ENCODE results near the gene PGAP2. TPM values are rescaled to one million over a fixed set of nuclear protein-coding genes. Genes with fewer than 3 reads are reported as not detected.
"Not testable (repeated sequence)": the region's sequence is repeated elsewhere in the genome, so short reads cannot be mapped to it uniquely, and the experiment has no call there.

The PGAP2 gene
- 8.7 TPM for total RNA-seq
- 10 to 100 TPM; 17.9 to 29.8 (median 23.6) TPM for polyA plus RNA-seq (ENCODE audit: insufficient read depth in 1 of 8, insufficient read length in 8 of 8, low replicate concordance in 1 of 8)
- long read RNA-seq, donor 1, partial matches to known transcripts: 0 of 4 reads
- long read RNA-seq, donor 1, other reads (novel, unspliced or antisense): 0 of 4 reads
- long read RNA-seq, donor 2: 0 reads
- long read RNA-seq, donor 3, partial matches to known transcripts: 0 of 3 reads
- long read RNA-seq, donor 3, other reads (novel, unspliced or antisense): 0 of 3 reads
- long read RNA-seq, donor 4, partial matches to known transcripts: 0 of 1 reads
- long read RNA-seq, donor 4, other reads (novel, unspliced or antisense): 0 of 1 reads
- long read RNA-seq, donor 5, partial matches to known transcripts: 0 of 5 reads
- long read RNA-seq, donor 5, other reads (novel, unspliced or antisense): 0 of 5 reads
- long read RNA-seq, donor 6, partial matches to known transcripts: 0 of 5 reads
- long read RNA-seq, donor 6, other reads (novel, unspliced or antisense): 0 of 5 reads
- long read RNA-seq, donor 7, partial matches to known transcripts: 0 of 3 reads
- long read RNA-seq, donor 7, other reads (novel, unspliced or antisense): 0 of 3 reads
- long read RNA-seq, donor 8, partial matches to known transcripts: 0 of 5 reads
- long read RNA-seq, donor 8, other reads (novel, unspliced or antisense): 0 of 5 reads
- long read RNA-seq, donor 9, partial matches to known transcripts: 0 of 4 reads
- long read RNA-seq, donor 9, other reads (novel, unspliced or antisense): 0 of 4 reads
- long read RNA-seq, donor 10, partial matches to known transcripts: 0 of 2 reads
- long read RNA-seq, donor 10, other reads (novel, unspliced or antisense): 0 of 2 reads
- long read RNA-seq, donor 11, partial matches to known transcripts: 0 of 2 reads
- long read RNA-seq, donor 11, other reads (novel, unspliced or antisense): 0 of 2 reads

DNA sequence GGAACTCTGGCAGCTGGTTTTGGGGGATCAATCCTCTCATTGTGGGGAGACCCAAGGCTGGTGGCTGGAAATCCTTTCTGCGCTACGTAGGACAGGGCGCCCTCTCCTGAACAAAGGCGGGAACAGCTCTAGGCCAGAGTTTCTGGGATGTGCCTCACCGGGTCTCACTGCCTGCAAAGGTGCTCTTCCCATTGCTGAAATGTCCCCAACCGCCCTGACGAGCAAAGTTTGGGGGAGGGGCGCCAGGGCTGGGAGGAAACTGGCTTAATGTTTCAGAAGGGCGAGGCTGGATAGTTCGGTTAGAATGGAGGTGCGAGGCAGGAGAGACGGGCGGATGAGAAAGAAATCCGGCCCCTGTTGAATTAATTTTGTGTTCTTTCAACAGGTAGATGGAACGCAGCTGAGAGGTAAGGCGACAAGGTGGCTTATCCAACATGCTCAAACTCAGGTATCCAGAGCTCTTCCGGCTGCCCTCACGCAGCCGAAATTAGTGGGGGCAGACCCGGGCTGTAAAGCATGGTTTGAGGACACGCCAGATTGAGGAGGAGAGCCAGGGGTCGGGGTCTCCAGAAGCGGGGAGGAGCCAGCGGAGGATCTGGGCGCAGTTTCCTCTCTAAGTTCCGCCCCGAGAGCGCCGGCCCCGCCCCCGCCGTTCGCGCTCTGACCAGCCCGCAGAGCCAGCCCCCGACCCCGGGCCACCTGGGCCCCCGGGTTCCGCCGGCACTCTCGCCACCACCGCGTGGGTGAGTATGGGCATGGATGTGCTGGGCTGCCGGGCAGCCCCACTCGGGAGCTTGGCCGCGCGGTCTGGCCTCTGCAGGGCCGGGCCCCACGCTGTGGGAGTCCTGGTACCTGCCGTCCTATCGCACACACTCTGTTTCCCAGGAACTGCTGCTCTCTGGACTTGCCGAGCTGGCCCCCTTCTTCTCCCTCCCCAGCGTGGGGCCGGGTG, at the start of gene PGAP2:
TSS of gene PGAP2 (plus strand) at position 652 of the 952 bp plus-strand sequence. CDS start 2,700 bp downstream, outside the sequence.
- Histone ChIP-seq H3K9me3 (replicated peaks; ENCODE audit: control insufficient read depth, low read depth, low read length) (no peaks in the 10 kb centered on the region), H3K4me3 (ENCODE audit: low read length) (peak within 1 kb of the TSS; percentile 92), H3K27ac (ENCODE audit: low read length) (peak within 1 kb of the TSS; percentile 55), H3K4me1 (ENCODE audit: control insufficient read depth, insufficient read depth, low read length) (peaks cover 11% of the 10 kb centered on the region), H3K27me3 (ENCODE audit: control insufficient read depth, insufficient read depth, low read length) (no peaks in the 10 kb centered on the region), H3K36me3 (ENCODE audit: control insufficient read depth, insufficient read depth, low read length) (peaks cover 4% of the 10 kb centered on the region)
- WGBS (ENCODE audit: insufficient coverage): 1% methylated on average over 43 of the region's 55 CpGs
- peak; percentile 68 for DNase-seq

DNA sequence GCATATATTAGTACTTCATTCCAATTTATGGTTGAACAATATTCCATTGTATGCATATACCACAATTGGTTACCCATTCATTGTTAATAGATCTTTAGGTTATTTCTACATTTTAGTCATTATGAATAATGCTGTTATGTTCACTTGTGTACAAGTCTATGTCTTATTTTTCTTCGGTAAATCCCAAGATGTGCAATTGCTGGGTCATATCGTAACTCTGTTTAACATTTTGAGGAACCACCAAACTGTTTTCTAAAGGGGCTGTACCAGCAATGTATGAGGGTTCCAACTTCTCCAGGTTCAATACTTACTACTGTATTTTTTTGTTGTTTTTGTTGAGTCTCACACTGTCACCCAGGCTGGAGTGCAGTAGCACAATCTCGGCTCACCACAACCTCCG, 44.1 kb upstream of the PGAP2 start:
- Histone ChIP-seq H3K4me1 (ENCODE audit: control insufficient read depth, insufficient read depth, low read length) (no peaks in the 10 kb centered on the region), H3K36me3 (ENCODE audit: control insufficient read depth, insufficient read depth, low read length) (peaks cover 50% of the 10 kb centered on the region), H3K27ac (ENCODE audit: low read length) (no peak overlapping the region), H3K9me3 (replicated peaks; ENCODE audit: control insufficient read depth, low read depth, low read length) (no peaks in the 10 kb centered on the region), H3K4me3 (ENCODE audit: low read length) (no peak overlapping the region), H3K27me3 (ENCODE audit: control insufficient read depth, insufficient read depth, low read length) (no peaks in the 10 kb centered on the region)
- 100% methylated on average over 2 of the region's 4 CpGs for WGBS (ENCODE audit: insufficient coverage)
- no peak for DNase-seq

DNA sequence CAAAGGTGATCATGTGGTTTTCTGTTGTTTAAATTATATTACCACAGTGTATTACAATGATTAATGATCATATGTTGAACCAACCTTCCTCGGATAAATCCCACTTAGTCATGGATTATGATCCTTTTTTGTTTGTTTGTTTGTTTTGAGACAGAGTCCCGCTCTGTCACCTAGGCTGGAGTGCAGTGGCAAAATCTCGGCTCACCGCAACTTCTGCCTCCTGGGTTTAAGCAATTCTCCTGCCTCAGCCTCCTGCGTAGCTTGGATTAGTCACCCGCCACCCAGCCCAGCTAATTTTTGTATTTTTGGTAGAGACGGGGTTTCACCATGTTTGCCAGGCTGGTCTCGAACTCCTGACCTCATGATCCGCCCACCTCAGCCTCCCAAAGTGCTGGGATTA, 41.5 kb upstream of the PGAP2 start:
- WGBS (ENCODE audit: insufficient coverage): no CpG with 5 or more reads among the region's 9 CpGs
- not testable (repeated sequence) for H3K27me3 ChIP-seq (ENCODE audit: control insufficient read depth, insufficient read depth, low read length); H3K27ac ChIP-seq (ENCODE audit: low read length); H3K4me1 ChIP-seq (ENCODE audit: control insufficient read depth, insufficient read depth, low read length); H3K4me3 ChIP-seq (ENCODE audit: low read length); H3K9me3 ChIP-seq (replicated peaks; ENCODE audit: control insufficient read depth, low read depth, low read length); DNase-seq
- H3K36me3 ChIP-seq (ENCODE audit: control insufficient read depth, insufficient read depth, low read length): peaks cover 62% of the 10 kb centered on the region

DNA sequence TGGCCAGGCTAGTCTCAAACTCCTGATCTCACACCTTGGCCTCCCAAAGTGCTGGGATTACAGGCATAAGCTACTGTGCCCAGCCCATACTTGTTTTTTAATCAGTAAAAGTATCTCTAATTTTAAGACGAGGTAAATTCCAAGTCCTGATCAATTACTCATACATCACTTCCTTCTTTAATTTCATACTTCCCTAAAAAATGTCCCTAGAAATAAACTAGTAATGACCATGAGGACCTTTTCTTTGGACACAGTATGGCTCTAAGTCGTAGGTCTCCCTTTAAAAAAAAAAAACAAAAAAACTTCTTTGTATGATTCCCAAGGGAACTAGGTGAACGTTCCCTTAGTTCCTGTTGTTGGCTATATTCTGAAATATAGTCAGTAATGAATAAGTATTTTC, 40.8 kb upstream of the PGAP2 start:
- Histone ChIP-seq H3K27me3 (ENCODE audit: control insufficient read depth, insufficient read depth, low read length) (no peaks in the 10 kb centered on the region), H3K27ac (ENCODE audit: low read length) (no peak overlapping the region), H3K36me3 (ENCODE audit: control insufficient read depth, insufficient read depth, low read length) (peaks cover 66% of the 10 kb centered on the region), H3K9me3 (replicated peaks; ENCODE audit: control insufficient read depth, low read depth, low read length) (no peaks in the 10 kb centered on the region), H3K4me3 (ENCODE audit: low read length) (no peak overlapping the region), H3K4me1 (ENCODE audit: control insufficient read depth, insufficient read depth, low read length) (no peaks in the 10 kb centered on the region)
- DNase-seq: no peak
- WGBS (ENCODE audit: insufficient coverage): no CpG with 5 or more reads among the region's 3 CpGs

DNA sequence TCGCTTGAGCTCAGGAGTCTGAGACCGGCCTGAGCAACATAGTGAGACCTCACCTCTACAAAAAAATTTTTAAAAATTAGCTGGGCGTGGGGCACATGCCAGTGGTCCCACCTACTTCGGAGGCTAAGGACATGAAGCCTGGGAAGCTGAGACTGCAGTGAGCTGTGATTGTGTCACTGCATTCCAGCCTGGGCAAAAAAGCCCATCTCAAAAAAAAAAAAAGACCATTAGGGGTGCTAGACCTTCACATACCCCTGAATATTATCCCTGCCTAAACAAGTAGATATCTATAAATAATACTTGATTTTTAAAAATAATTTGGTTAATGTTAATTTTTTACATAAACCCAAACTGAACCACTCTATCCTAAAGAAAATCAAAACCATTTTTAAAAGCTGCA, 35.2 kb upstream of the PGAP2 start:
- 80% methylated on average over 1 of the region's 4 CpGs for WGBS (ENCODE audit: insufficient coverage)
- Histone ChIP-seq H3K4me3 (ENCODE audit: low read length) (no peak overlapping the region), H3K36me3 (ENCODE audit: control insufficient read depth, insufficient read depth, low read length) (peaks cover 53% of the 10 kb centered on the region), H3K27me3 (ENCODE audit: control insufficient read depth, insufficient read depth, low read length) (no peaks in the 10 kb centered on the region), H3K27ac (ENCODE audit: low read length) (no peak overlapping the region), H3K4me1 (ENCODE audit: control insufficient read depth, insufficient read depth, low read length) (no peaks in the 10 kb centered on the region), H3K9me3 (replicated peaks; ENCODE audit: control insufficient read depth, low read depth, low read length) (no peaks in the 10 kb centered on the region)
- DNase-seq: no peak

DNA sequence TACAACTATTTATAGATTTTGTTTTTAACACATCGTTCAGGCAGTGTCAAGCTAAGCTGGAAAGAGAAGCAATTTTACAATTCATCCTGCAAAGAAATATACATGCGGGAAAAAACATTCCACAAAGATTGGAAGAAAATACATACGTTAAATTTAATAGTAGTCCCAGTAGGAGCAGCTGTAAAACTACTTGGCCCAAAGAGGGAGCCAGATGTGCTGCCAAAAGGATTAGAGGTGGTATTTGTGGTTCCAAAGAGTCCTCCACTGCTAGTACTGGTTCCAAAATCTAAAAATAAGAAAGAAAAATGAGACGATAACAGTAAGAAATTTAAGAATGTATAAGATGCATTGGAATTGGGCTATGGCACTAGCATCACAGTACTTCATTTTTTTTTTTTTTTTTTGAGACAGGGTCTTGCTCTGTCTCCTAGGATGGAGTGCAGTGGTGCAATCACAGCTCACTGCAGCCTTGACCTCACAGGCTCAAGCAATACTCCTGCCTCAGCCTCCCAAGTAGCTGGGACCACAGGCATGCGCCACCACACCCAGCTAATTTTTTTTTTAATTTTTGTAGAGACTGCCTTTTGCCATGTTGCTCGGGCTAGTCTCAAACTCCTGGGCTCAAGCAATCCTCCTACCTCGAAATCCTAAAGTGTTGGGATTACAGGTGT, 32.5 kb upstream of the PGAP2 start:
- peak; percentile 93 for DNase-seq
- H3K27me3 ChIP-seq (ENCODE audit: control insufficient read depth, insufficient read depth, low read length): no peaks in the 10 kb centered on the region
- no peaks in the 10 kb centered on the region for H3K4me1 ChIP-seq (ENCODE audit: control insufficient read depth, insufficient read depth, low read length)
- H3K36me3 ChIP-seq (ENCODE audit: control insufficient read depth, insufficient read depth, low read length): peaks cover 48% of the 10 kb centered on the region
- no peak overlapping the region for H3K4me3 ChIP-seq (ENCODE audit: low read length)
- H3K9me3 ChIP-seq (replicated peaks; ENCODE audit: control insufficient read depth, low read depth, low read length): no peaks in the 10 kb centered on the region
- H3K27ac ChIP-seq (ENCODE audit: low read length): no peak overlapping the region
- no CpG with 5 or more reads among the region's 7 CpGs for WGBS (ENCODE audit: insufficient coverage)

DNA sequence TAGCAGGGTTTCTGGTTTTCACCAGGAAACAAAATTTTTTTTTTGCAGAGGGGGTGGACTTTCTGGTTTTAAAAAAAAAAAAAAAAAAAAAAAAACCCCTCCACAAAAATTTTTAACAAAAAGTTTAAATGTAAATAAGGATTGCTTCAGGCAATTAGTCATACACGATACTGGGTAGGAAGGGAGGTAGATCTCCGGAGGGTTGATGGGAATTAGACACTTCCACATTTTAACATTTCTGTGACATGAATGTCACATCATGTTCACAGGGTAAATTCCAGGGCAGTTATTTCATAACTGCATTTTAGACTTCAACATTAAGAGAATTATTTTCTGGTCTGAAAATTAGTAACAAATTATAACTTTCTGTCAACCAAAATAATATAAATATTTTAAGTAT, 26.9 kb upstream of the PGAP2 start:
- no peak for DNase-seq
- H3K27me3 ChIP-seq (ENCODE audit: control insufficient read depth, insufficient read depth, low read length): no peaks in the 10 kb centered on the region
- no peaks in the 10 kb centered on the region for H3K9me3 ChIP-seq (replicated peaks; ENCODE audit: control insufficient read depth, low read depth, low read length)
- H3K27ac ChIP-seq (ENCODE audit: low read length): no peak overlapping the region
- WGBS (ENCODE audit: insufficient coverage): no CpG with 5 or more reads among the region's 2 CpGs
- peaks cover 29% of the 10 kb centered on the region for H3K36me3 ChIP-seq (ENCODE audit: control insufficient read depth, insufficient read depth, low read length)
- no peak overlapping the region for H3K4me3 ChIP-seq (ENCODE audit: low read length)
- H3K4me1 ChIP-seq (ENCODE audit: control insufficient read depth, insufficient read depth, low read length): no peaks in the 10 kb centered on the region

DNA sequence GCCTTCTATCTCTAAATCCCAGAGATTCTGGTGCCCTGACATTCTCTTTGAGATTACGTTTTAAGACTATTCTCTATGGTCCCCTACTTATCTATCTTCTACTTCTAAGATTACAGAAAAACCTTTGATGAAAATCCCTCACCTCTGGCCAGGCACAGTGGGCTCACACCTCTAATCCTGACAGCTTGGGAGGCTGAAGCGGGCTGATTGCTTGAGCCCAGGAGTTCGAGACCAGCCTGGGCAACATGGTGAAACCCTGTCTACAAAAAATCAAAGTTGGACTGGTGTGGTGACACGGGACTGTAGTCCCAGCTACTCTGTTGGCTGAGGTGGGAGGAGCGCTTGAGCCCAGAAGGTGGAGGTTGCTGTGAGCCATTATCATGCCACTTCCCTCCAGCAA, 25.4 kb upstream of the PGAP2 start:
- no peaks in the 10 kb centered on the region for H3K9me3 ChIP-seq (replicated peaks; ENCODE audit: control insufficient read depth, low read depth, low read length)
- H3K36me3 ChIP-seq (ENCODE audit: control insufficient read depth, insufficient read depth, low read length): peaks cover 24% of the 10 kb centered on the region
- no peaks in the 10 kb centered on the region for H3K4me1 ChIP-seq (ENCODE audit: control insufficient read depth, insufficient read depth, low read length)
- DNase-seq: no peak
- no peaks in the 10 kb centered on the region for H3K27me3 ChIP-seq (ENCODE audit: control insufficient read depth, insufficient read depth, low read length)
- WGBS (ENCODE audit: insufficient coverage): 72% methylated on average over 3 of the region's 5 CpGs
- no peak overlapping the region for H3K27ac ChIP-seq (ENCODE audit: low read length)
- no peak overlapping the region for H3K4me3 ChIP-seq (ENCODE audit: low read length)

DNA sequence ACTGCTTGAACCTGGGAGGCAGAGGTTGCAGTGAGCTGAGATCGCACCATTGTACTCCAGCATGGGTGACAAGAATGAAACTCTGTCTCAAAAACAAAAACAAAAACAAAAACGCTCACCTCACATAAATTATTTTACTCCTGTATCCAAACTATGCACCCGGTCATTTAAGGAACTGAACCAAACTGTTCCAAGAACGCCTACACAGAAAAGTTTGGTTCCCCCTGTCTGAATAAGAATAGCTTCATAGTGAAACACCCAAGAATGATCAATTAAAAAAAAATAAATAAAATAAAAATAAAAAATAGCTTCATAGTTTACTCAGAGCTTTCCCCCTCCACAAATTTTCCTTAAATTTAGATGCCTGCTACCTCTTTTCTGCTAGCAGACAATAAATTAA, 24.7 kb upstream of the PGAP2 start:
- Histone ChIP-seq H3K4me1 (ENCODE audit: control insufficient read depth, insufficient read depth, low read length) (no peaks in the 10 kb centered on the region), H3K4me3 (ENCODE audit: low read length) (no peak overlapping the region), H3K27me3 (ENCODE audit: control insufficient read depth, insufficient read depth, low read length) (no peaks in the 10 kb centered on the region), H3K36me3 (ENCODE audit: control insufficient read depth, insufficient read depth, low read length) (peaks cover 19% of the 10 kb centered on the region), H3K9me3 (replicated peaks; ENCODE audit: control insufficient read depth, low read depth, low read length) (no peaks in the 10 kb centered on the region), H3K27ac (ENCODE audit: low read length) (no peak overlapping the region)
- no peak for DNase-seq
- WGBS (ENCODE audit: insufficient coverage): no CpG with 5 or more reads among the region's 4 CpGs
